HG03342 (cell line): ENCODE results near the gene TNPO2.
"Not testable (repeated sequence)": the region's sequence is repeated elsewhere in the genome, so short reads cannot be mapped to it uniquely, and the experiment has no call there.

Experiments
- ATAC-seq: cut with Tn5 transposase; IDR thresholded peaks from one replicate; pipeline ENCODE4 v1.9.1; 2021; ENCODE audit warnings: mild to moderate bottlenecking, moderate library complexity; ENCODE audit not compliant: unreplicated experiment

Gene TNPO2

GRCh38 chr19:12737835-12738351 lies 14.2 kb upstream of the TNPO2 start:
- ATAC-seq, result no peak

DNA sequence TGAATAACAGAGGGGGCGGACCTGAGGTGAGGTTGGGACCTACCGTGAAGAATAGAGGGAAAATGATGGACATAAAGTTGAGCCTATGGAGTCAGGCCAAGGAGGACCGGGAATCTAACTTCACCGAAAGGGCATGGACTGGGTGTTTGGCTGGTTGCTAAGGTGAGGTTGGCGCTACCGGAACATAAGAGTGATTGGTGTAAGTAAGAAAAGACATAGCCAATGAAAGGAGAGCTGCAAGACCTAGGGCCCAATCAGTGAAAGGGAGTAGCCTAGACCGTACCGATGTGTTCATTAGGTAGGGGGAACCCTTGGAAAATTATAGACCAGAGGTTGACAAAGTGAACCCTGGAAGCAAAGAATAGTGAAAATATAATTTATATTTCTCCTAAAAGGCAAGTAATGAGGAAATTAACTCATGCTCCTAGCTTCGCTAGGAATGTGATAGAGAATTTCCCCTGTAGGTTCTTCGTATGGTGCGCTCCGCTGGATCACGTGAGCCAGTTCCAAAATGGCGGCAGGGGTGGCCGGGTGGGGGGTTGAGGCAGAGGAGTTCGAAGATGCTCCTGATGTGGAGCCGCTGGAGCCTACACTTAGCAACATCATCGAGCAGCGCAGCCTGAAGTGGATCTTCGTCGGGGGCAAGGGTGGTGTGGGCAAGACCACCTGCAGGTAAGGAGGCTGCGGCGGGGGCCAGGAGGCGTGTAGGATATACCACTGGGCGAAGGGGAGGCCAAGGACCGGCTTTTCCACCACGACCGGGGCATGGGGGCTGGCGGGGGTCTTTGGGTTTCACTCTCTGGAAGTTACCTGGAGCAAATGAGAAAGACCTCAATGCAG lies 13.5 kb upstream of the TNPO2 start, which contains the start of gene GET3:
GET3 (plus strand) TSS at position 503 of the 840 bp plus-strand sequence; CDS start at position 512, 9 bp downstream.
- peak; percentile 73 for ATAC-seq

DNA sequence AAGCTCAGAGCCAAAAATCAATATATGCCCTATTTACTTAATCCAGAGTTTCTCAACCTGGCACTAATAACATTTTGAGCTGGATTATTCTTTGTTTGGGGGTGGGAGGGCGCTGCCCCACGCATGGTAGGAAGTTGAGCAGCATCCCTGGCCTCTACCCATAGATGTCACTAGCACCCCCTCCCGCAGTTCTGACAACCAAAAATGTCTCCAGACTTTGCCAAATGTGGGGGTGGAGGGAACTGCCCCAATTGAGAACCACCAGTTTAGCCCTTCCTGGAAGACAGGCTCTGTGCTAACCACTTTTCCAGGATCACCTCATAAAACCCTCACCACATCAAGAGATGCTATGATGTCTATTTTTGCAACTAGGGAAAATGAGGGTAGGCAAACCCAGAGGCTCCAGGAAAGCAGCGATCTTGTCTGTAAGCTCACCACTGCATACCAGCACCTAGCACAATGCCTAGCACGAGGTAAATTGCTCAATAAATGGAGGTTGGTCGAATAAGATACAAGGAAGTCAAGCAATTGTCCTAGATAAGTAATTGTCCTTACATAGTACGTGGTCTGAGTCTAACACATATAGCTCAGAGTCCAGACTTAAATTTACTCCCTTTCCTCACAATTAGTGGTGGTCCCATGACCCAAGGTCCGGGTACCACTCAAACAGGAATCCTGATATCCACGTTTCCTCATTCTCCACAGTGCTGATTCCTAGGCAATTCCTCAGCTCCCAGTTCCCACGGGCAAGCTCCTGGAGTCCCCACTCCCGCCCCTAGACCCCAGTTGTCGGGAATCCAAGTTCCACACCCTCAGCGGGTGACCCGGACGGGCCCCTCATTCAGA lies 9.9 kb upstream of the TNPO2 start:
- no peak for ATAC-seq

- no peak for ATAC-seq
These were observed 7.6 kb upstream of the TNPO2 start for GRCh38 chr19:12731337-12731736.

DNA sequence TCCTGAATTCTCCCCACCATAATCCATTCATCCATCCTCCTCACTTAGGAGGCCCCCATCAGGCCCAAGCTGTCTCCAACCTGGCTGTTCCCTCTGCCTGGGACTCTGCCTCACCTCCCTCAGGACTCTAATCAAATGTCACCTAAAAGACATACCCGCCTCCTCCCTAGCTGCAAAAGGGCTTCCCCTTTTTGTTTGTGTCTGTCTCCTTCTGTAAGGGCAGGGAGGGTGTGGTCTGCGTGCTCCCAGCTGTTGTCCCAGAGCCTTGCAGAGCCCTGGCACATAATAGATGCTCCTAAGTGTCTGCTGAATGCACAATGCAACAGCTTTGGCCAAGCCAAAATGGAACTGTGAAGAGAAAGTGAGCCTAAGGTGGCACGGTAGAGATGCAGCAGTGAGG lies 6.3 kb upstream of the TNPO2 start:
- ATAC-seq, result no peak

- ATAC-seq, result no peak
These were observed 4.2 kb upstream of the TNPO2 start for GRCh38 chr19:12727745-12728433.

DNA sequence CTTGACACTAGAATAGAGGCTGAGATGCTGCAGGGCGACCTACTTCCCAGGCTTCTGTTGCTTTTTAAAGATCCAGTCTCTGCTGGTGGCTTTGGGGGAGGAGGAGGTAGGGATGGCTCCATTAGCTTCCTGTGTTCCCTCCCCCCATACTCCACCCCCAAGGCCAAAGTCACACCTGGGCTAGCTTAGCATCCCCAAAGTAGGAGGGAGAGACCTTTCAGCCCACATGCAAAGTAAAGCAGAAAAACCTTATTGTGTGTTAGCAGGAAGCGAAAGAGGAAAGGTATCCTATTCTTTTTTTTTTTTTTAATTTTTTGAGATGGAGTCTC lies 3.2 kb upstream of the TNPO2 start:
- ATAC-seq, result no peak

DNA sequence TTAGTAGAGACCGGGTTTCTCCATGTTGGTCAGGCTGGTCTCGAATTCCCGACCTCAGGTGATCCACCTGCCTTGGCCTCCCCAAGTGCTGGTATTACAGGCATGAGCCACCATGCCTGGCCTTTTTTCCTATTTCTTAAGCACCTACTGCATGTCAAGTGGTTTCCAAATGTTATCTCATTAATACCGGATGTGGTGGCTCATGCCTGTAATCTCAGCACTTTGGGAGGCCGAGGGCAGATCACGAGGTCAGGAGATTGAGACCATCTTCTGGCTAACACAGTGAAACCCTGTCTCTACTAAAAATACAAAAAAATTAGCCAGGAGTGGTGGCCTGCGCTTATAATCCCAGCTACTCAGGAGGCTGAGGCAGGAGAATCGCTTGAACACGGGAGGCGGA lies 1.9 kb upstream of the TNPO2 start:
- not testable (repeated sequence) for ATAC-seq

DNA sequence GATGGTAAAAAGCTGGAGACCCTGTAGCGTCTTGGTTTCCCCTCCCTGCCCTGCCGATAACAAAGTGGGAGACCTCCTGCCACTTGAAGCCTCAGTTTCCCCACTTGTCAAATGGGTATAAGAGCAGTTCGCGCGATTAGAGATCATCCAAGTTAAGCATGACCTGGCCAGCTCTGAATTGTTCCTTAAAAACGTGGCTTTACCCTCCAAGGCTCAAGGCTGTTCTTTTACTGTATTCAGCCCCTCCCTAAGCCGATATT lies 421 bp downstream of the TNPO2 start:
- no peak for ATAC-seq

GRCh38 chr19:12722566-12723380 lies 959 bp downstream of the TNPO2 start:
- ATAC-seq, result peak; percentile 74

DNA sequence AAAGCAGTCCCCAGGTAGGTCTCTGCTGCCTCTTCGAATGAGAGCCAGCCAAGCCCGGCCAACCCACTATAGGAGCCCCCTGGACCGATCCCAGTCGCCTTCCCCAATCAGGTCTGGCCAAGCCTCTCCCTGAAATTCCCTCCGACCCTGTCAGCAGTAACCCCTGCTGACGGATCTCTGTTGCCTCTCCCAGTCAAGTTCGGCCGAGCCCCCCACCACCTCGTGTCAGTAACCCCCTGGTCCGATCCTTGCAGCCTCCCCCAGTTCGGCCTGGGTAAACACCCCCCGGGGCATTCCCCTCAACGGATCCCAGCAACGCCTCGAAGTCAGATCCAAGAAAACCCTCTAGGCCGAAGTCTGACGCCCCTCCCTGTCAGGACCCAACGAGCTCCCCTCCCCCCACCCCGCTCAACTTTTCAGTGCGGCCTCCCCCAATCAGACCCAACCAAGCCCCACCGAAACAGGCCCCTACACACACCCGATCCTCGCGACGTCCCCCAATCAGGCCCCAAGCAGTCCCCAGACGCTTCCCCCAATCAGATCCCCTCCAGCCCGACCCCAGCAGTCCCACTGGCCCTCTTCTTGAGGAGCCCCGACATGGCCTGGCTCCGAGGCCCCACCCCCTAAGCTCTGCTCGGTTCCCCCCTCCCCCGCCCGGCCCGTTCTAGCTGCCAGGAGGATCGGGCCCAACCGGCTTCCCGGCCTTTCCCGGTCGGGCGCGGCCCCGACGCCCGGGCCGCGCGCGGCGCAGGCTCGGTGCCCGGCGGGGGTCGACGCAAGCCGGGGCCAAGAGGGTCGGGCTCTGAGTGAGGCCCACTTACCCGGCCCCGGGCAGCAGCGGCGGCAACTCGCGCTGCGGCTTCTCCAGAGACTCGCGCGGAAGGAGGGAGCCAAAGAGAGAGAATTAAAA lies 1.8 kb downstream of the TNPO2 start:
- peak; percentile 23 for ATAC-seq

DNA sequence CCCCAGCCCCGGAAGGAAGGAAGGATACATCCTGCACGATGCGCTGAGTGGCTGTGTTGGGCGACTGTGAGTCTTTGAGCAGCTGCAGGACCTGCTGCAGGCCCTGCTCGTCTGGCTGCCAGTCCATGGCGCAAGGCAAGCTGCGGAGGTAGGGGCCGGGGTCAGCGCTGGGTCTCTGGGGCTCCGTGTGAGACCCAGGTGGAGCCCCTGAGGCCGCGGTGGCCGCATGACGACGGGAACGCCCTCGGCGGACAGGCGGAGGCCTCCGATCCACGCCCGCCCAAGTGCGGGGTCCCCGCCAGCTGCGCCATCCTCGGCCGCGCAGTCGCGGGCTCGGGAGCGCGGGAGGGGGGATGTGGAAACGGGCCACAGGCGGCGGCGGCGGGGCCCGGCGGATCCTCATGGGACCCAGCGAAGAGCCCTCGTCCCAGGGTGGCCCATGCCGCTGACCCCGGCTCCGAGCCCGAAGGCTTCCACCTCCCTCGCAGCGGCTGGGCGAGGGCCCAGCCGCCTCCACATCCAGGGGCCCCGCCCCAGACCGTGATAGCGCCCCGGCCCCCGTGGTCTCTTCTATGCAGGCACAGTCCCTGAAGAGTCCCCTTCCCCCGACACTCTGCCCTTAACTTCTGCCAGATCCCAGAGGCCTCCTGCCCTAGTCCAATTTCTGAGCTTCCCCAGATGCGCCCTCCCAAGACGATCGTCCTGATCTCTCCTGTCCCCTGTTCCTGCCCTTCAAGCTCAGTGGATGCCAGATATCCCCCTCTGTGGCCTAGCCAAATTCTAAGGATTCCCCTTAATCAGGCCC lies 2.7 kb downstream of the TNPO2 start:
- ATAC-seq, result no peak

DNA sequence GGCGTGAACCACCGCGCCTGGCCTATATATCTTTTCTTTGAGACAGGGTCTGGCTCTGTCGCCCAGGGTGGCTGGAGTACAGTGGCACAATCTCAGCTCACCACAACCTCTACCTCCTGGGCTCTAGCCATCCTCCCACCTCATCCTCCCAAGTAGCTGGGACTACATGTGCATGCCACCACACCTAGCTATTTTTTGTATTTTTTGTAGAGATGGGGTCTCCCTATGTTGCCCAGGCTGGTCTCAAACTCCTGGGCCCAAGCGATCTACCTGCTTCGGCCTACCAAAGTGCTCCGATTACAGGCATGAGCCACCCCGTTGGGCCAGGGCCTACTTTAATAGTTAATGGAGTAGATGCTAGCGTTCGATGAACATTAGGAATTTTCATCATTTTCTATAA lies 3.4 kb downstream of the TNPO2 start:
- no peak for ATAC-seq

DNA sequence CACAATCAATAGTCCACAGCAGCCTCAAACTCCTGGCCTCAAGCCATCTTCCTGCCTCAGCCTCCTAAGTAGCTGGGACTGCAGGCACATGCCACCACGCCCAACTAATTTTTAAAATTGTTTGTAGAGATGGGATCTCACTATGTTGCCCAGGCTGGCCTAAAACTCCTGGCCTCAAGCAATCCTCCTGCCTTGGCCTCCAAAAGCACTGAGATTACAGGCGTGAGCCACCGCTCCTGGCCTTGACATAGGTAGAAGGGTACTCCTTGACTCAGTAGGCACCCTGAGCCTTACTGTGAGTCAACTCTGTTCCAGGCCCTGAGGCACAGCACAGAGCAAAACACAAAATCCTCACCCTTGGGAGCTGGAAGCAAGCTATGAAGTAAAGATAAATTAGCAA lies 7.8 kb downstream of the TNPO2 start:
- ATAC-seq, result no peak

GRCh38 chr19:12715102-12715501 lies 8.6 kb downstream of the TNPO2 start:
- no peak for ATAC-seq

GRCh38 chr19:12713304-12713703 lies 10.4 kb downstream of the TNPO2 start:
- ATAC-seq, result not testable (repeated sequence)

GRCh38 chr19:12712077-12712476 lies 11.7 kb downstream of the TNPO2 start:
- not testable (repeated sequence) for ATAC-seq

GRCh38 chr19:12711187-12711586 lies 12.5 kb downstream of the TNPO2 start:
- no peak for ATAC-seq

- no peak for ATAC-seq
These were observed 15.1 kb downstream of the TNPO2 start for GRCh38 chr19:12708641-12709040.
